Neural progenitor cell (in vitro differentiated cells): Measurements from ENCODE around the gene RIPK3. TPM values are rescaled to one million over a fixed set of nuclear protein-coding genes. Genes with fewer than 3 reads are reported as not detected.

Experiments
- DNase-seq: peaks from one replicate; pipeline ENCODE4 v3.0.0-alpha.2; 2016; ENCODE audit warnings: low spot score
- H2AFZ ChIP-seq: fragments of 200-600 bp; sonication (generic); replicated peaks from 2 replicates; pipeline ENCODE4 v1.6.1; 2016; ENCODE audit warnings: antibody characterized with exemption
- H3F3A ChIP-seq: fragments of 200-600 bp; sonication (generic); 2 replicates; pipeline ENCODE4 v1.6.1; 2016; ENCODE audit warnings: antibody characterized with exemption, low read depth
- H3K27ac ChIP-seq: fragments of 200-600 bp; sonication (generic); 2 replicates; pipeline ENCODE4 v1.5.1; 2016; ENCODE audit warnings: mild to moderate bottlenecking
- H3K27me3 ChIP-seq: fragments of 200-600 bp; sonication (generic); 2 replicates; pipeline ENCODE4 v1.6.1; 2016; ENCODE audit warnings: mild to moderate bottlenecking, moderate library complexity
- H3K36me3 ChIP-seq: fragments of 200-600 bp; sonication (generic); 2 replicates; pipeline ENCODE4 v1.5.1; 2016
- H3K4me1 ChIP-seq: fragments of 200-600 bp; sonication (generic); 2 replicates; pipeline ENCODE4 v1.6.1; 2016; ENCODE audit warnings: mixed run types
- H3K4me2 ChIP-seq: fragments of 200-600 bp; sonication (generic); 2 replicates; pipeline ENCODE4 v1.6.1; 2016
- H3K4me3 ChIP-seq: fragments of 200-600 bp; sonication (generic); 2 replicates; pipeline ENCODE4 v1.5.1; 2016
- H3K79me2 ChIP-seq: fragments of 200-600 bp; sonication (generic); 2 replicates; pipeline ENCODE4 v1.6.1; 2016; ENCODE audit warnings: low read depth
- H3K9ac ChIP-seq: fragments of 200-600 bp; sonication (generic); 2 replicates; pipeline ENCODE4 v1.6.1; 2016
- H3K9me3 ChIP-seq: fragments of 200-600 bp; sonication (generic); 2 replicates; pipeline ENCODE4 v1.5.1; 2016; ENCODE audit warnings: low read depth
- H4K20me1 ChIP-seq: fragments of 200-600 bp; sonication (generic); 2 replicates; pipeline ENCODE4 v1.6.1; 2016; ENCODE audit warnings: low read depth
- H3K27ac Mint-ChIP-seq: 3 replicates; pipeline ENCODE4 v1.8.0; 2021; ENCODE audit warnings: mixed read lengths
- H3K27me3 Mint-ChIP-seq: 2 replicates; pipeline ENCODE4 v1.8.0; 2022; ENCODE audit warnings: low read depth, mild to moderate bottlenecking, inconsistent platforms, moderate library complexity, mixed read lengths; ENCODE audit not compliant: insufficient read depth
- H3K36me3 Mint-ChIP-seq: 3 replicates; pipeline ENCODE4 v1.8.0; 2021; ENCODE audit warnings: mixed read lengths
- H3K4me1 Mint-ChIP-seq: 3 replicates; pipeline ENCODE4 v1.8.0; 2021; ENCODE audit warnings: mixed read lengths
- H3K4me3 Mint-ChIP-seq: 3 replicates; pipeline ENCODE4 v1.8.0; 2021; ENCODE audit warnings: mild to moderate bottlenecking, moderate library complexity, mixed read lengths
- H3K9me3 Mint-ChIP-seq: 3 replicates; pipeline ENCODE4 v1.8.0; 2020; ENCODE audit warnings: mixed read lengths
- CTCF ChIP-seq: fragments of 200-600 bp; sonication (generic); IDR thresholded peaks from 2 replicates; pipeline ENCODE4 v1.5.1; 2017; ENCODE audit warnings: antibody characterized with exemption, mild to moderate bottlenecking
- EZH2 ChIP-seq: fragments of 200-600 bp; sonication (generic); IDR thresholded peaks from 2 replicates; pipeline ENCODE4 v1.6.1; 2017; ENCODE audit warnings: antibody characterized with exemption, mild to moderate bottlenecking, moderate library complexity
- EZH2phosphoT487 ChIP-seq: fragments of 200-600 bp; sonication (generic); IDR thresholded peaks from 2 replicates; pipeline ENCODE4 v1.6.1; 2017; ENCODE audit warnings: antibody characterized with exemption
- total RNA-seq: library from RNA; depleted of rRNA; stranded (reverse); fragments of >200 nt; gene quantifications from 2 replicates; pipeline ENCODE4 v1.2.3, GENCODE V29; 2015; ENCODE audit warnings: low replicate concordance

Gene RIPK3
- total RNA-seq, 1 donor from 2014 or later: not detected

DNA sequence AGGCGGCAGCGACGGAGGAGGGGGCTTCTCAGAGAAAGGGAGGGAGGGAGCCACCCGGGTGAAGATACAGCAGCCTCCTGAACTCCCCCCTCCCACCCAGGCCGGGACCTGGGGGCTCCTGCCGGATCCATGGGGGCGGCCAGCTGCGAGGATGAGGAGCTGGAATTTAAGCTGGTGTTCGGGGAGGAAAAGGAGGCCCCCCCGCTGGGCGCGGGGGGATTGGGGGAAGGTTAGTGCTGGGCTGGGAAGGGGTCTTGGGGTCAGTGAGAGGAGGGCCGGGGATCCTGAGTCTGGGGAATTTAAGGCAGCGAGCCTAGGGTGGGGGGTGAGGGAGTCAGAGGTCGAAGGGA lies 28.4 kb upstream of the RIPK3 start:
- H3K4me3 Mint-ChIP-seq: peak overlapping the region; percentile 93
- peaks cover 11% of the 10 kb centered on the region for H3K36me3 Mint-ChIP-seq
- Histone ChIP-seq H4K20me1 (no peaks in the 10 kb centered on the region), H3K79me2 (peaks cover 3% of the 10 kb centered on the region), H2AFZ (no peak overlapping the region), H3K27me3 (peaks cover 7% of the 10 kb centered on the region), H3K9me3 (no peaks in the 10 kb centered on the region), H3K27ac (peak overlapping the region; percentile 47), H3K4me2 (peak overlapping the region; percentile 85), H3K36me3 (no peaks in the 10 kb centered on the region), H3F3A (peaks cover 36% of the 10 kb centered on the region), H3K9ac (no peak overlapping the region), H3K4me1 (peaks cover 18% of the 10 kb centered on the region), H3K4me3 (peak overlapping the region; percentile 74)
- H3K27me3 Mint-ChIP-seq: peaks cover 8% of the 10 kb centered on the region
- no peaks in the 10 kb centered on the region for H3K9me3 Mint-ChIP-seq
- TF ChIP-seq EZH2 (no peak), CTCF (no peak), EZH2phosphoT487 (no peak)
- peak; percentile 79 for DNase-seq
- peak overlapping the region; percentile 99 for H3K27ac Mint-ChIP-seq
- H3K4me1 Mint-ChIP-seq: peaks cover 15% of the 10 kb centered on the region

DNA sequence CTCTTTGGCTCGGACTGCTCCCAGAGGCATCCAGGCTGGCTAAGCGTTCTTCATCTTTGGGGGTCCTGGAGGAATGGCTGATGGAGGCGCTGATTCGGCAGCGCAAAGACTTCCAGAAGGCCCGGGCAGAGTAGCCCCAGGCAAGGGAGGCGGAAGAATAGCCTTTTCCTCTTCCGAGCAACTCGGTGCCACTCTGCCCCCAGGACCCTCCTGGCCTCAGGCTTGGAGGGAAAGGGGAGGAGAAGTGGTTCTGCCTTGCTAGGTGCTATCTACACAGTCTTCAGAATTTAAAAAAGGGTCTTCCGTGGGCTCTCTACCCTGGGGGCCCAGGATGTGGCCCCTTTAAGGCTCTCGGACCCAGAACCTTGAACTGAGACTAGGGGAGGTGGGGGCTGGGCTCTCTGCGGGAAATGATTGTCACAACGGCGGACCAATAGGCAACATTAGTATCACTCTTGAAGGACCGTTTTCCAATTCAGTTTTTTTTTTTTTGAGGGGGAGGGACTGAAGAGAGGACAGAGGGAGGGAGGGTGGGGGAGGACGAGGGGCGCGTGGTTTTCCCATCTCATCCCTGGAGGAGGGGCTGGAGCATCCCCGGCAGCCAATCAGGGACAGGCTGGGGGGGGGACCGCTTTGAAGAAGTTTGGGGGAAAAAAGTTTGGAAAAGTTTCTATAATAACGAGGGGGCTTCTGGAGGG lies 27.9 kb upstream of the RIPK3 start, which contains the start of gene NFATC4:
TSS of gene NFATC4 (plus strand) at position 671 of the 698 bp plus-strand sequence. CDS start 157 bp downstream, outside the sequence.
- H3K4me3 ChIP-seq: peak within 1 kb of the TSS; percentile 74
- peak within 1 kb of the TSS; percentile 85 for H3K4me2 ChIP-seq
- peak within 1 kb of the TSS; percentile 93 for H3K4me3 Mint-ChIP-seq
- peak within 1 kb of the TSS; percentile 99 for H3K27ac Mint-ChIP-seq
- peaks cover 6% of the 10 kb centered on the region for H3K36me3 Mint-ChIP-seq
- H3K9me3 Mint-ChIP-seq: no peaks in the 10 kb centered on the region
- DNase-seq: peak; percentile 87
- peaks cover 36% of the 10 kb centered on the region for H3F3A ChIP-seq
- no peaks in the 10 kb centered on the region for H4K20me1 ChIP-seq
- H3K4me1 Mint-ChIP-seq: peaks cover 15% of the 10 kb centered on the region
- no peaks in the 10 kb centered on the region for H3K9me3 ChIP-seq
- peaks cover 12% of the 10 kb centered on the region for H3K27me3 ChIP-seq
- TF ChIP-seq EZH2phosphoT487 (no peak), CTCF (no peak), EZH2 (no peak)
- peak within 1 kb of the TSS; percentile 47 for H3K27ac ChIP-seq
- H3K27me3 Mint-ChIP-seq: peaks cover 8% of the 10 kb centered on the region
- peaks cover 18% of the 10 kb centered on the region for H3K4me1 ChIP-seq
- no peaks in the 10 kb centered on the region for H3K36me3 ChIP-seq
- H2AFZ ChIP-seq: peak within 1 kb of the TSS; percentile 69
- peaks cover 3% of the 10 kb centered on the region for H3K79me2 ChIP-seq
- H3K9ac ChIP-seq: no peak within 1 kb of the TSS

DNA sequence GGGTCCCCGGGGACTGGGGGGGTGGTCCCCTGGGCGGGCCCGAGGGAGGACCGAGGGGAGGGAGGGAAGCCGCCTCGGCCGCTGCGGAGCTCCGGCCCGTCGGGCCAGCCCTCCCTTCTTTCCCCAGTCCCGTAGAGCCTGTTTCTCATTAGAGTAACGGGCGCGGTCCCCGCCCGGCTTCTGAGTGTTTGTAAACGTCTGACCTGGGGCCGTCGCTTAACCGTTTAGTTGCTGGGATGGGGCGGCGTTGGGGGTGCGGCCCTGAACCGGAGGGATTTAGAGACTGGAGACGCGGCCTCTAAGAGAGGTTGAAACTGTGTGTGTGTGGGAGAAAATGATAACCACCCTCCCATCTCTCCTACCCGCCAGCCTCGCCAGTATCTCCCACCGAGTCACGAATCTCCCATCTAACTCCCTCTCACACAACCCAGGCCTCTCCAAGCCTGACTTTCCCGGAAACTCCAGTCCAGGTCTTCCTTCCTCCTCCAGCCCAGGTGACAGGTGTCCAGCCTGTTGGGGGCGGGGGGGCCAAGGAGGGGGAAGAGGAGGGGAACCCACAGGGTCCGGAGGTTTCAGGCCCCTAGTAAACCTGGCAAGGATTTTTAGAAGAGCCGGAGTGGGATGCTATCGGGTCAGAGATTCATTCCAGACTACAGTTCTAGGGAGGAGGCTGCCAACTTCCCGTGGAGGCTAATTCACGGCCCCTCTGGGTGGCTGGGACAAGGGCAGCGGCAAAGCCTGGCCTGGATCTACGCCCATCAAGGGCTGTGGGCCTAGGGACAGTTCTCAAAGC lies 27.1 kb upstream of the RIPK3 start:
- Histone ChIP-seq H3F3A (peaks cover 36% of the 10 kb centered on the region), H3K27me3 (peaks cover 20% of the 10 kb centered on the region), H4K20me1 (no peaks in the 10 kb centered on the region), H3K27ac (peak overlapping the region; percentile 51), H3K79me2 (peaks cover 3% of the 10 kb centered on the region), H3K9me3 (no peaks in the 10 kb centered on the region), H3K4me3 (peak overlapping the region; percentile 74), H3K36me3 (no peaks in the 10 kb centered on the region), H2AFZ (peak overlapping the region; percentile 69), H3K4me2 (peak overlapping the region; percentile 85), H3K4me1 (peaks cover 18% of the 10 kb centered on the region), H3K9ac (no peak overlapping the region)
- Mint-ChIP-seq H3K9me3 (no peaks in the 10 kb centered on the region), H3K4me3 (peak overlapping the region; percentile 93), H3K36me3 (no peaks in the 10 kb centered on the region), H3K4me1 (peaks cover 15% of the 10 kb centered on the region), H3K27me3 (peaks cover 8% of the 10 kb centered on the region), H3K27ac (peak overlapping the region; percentile 99)
- peak; percentile 97 for DNase-seq
- TF ChIP-seq CTCF: no peak
- no peak for TF ChIP-seq EZH2phosphoT487
- TF ChIP-seq EZH2: no peak
